HFFc6 (cell line): ENCODE results near the gene ZNF740. TPM values are rescaled to one million over a fixed set of nuclear protein-coding genes. Genes with fewer than 3 reads are reported as not detected.

Experiments
- DNase-seq: peaks from one replicate; pipeline ENCODE4 v3.0.0-alpha.2; 2018
- H3K27ac Mint-ChIP-seq: 2 replicates; pipeline ENCODE4 v1.8.0; 2020; ENCODE audit warnings: mild to moderate bottlenecking, mixed read lengths
- H3K27me3 Mint-ChIP-seq: 2 replicates; pipeline ENCODE4 v1.8.0; 2021; ENCODE audit warnings: mild to moderate bottlenecking, moderate library complexity, mixed read lengths; ENCODE audit not compliant: insufficient read depth
- H3K36me3 Mint-ChIP-seq: 2 replicates; pipeline ENCODE4 v1.8.0; 2021; ENCODE audit warnings: low read depth, mixed read lengths
- H3K4me1 Mint-ChIP-seq: 2 replicates; pipeline ENCODE4 v1.8.0; 2020; ENCODE audit warnings: low read depth, mixed read lengths
- H3K4me3 Mint-ChIP-seq: 2 replicates; pipeline ENCODE4 v1.8.0; 2020; ENCODE audit warnings: mild to moderate bottlenecking, moderate library complexity, mixed read lengths
- H3K9me3 Mint-ChIP-seq: 2 replicates; pipeline ENCODE4 v1.8.0; 2020; ENCODE audit warnings: mild to moderate bottlenecking, mixed read lengths
- CTCF ChIP-seq: fragments of 200-600 bp; sonication (generic); IDR thresholded peaks from 2 replicates; pipeline ENCODE4 v1.5.0; 2021; ENCODE audit warnings: antibody characterized with exemption, mild to moderate bottlenecking
- total RNA-seq, 6 experiments: library from RNA; stranded (reverse); fragmentation: NEBNext Ultra II Directional; extraction: Animal tissue kit (Norgen Biotek cat#: 25700); gene quantifications; 2 replicates in 1 of 6; 3 replicates in 5 of 6; pipeline ENCODE4 v1.2.3, GENCODE V29; 2021

Gene ZNF740
- total RNA-seq, 6 experiments from 2014 or later = 17.3 to 25.7 (median 19.3) TPM

GRCh38 chr12:53217931-53218307 lies 37.4 kb downstream of the ZNF740 start:
- peaks cover 8% of the 10 kb centered on the region for H3K27me3 Mint-ChIP-seq
- H3K27ac Mint-ChIP-seq = peak overlapping the region; percentile 89
- H3K4me1 Mint-ChIP-seq = peaks cover 84% of the 10 kb centered on the region
- peak overlapping the region; percentile 99 for H3K4me3 Mint-ChIP-seq
- no peak for TF ChIP-seq CTCF
- DNase-seq = no peak
- no peaks in the 10 kb centered on the region for H3K9me3 Mint-ChIP-seq
- H3K36me3 Mint-ChIP-seq = peaks cover 23% of the 10 kb centered on the region; the same call in 1 of the 2 replicates

GRCh38 chr12:53218551-53219291 lies 38.2 kb downstream of the ZNF740 start:
- Mint-ChIP-seq H3K9me3 (no peaks in the 10 kb centered on the region), H3K27ac (peak overlapping the region; percentile 92)
- DNase-seq = no peak

GRCh38 chr12:53219292-53219955 lies 38.9 kb downstream of the ZNF740 start:
- H3K4me3 Mint-ChIP-seq = peak overlapping the region; percentile 99
- DNase-seq = no peak
- H3K4me1 Mint-ChIP-seq = peaks cover 84% of the 10 kb centered on the region
- peak overlapping the region; percentile 92 for H3K27ac Mint-ChIP-seq
- peaks cover 11% of the 10 kb centered on the region; the same call in 1 of the 2 replicates for H3K36me3 Mint-ChIP-seq
- peaks cover 3% of the 10 kb centered on the region for H3K27me3 Mint-ChIP-seq
- no peaks in the 10 kb centered on the region for H3K9me3 Mint-ChIP-seq
- TF ChIP-seq CTCF = no peak

More at GRCh38 chr12:53218551-53219291, 38.2 kb downstream of the ZNF740 start:
- Mint-ChIP-seq H3K36me3 (peaks cover 18% of the 10 kb centered on the region; the same call in 1 of the 2 replicates), H3K4me1 (peaks cover 84% of the 10 kb centered on the region), H3K27me3 (peaks cover 5% of the 10 kb centered on the region), H3K4me3 (peak overlapping the region; percentile 99)
- no peak for TF ChIP-seq CTCF

- H3K9me3 Mint-ChIP-seq = no peaks in the 10 kb centered on the region
- H3K4me3 Mint-ChIP-seq = peak overlapping the region; percentile 99
- H3K4me1 Mint-ChIP-seq = peaks cover 84% of the 10 kb centered on the region
- peak; percentile 71 for DNase-seq
- peaks cover 3% of the 10 kb centered on the region for H3K27me3 Mint-ChIP-seq
- peak overlapping the region; percentile 96 for H3K27ac Mint-ChIP-seq
- H3K36me3 Mint-ChIP-seq = peaks cover 11% of the 10 kb centered on the region; the same call in 1 of the 2 replicates
- TF ChIP-seq CTCF = no peak
These were observed 39.6 kb downstream of the ZNF740 start for GRCh38 chr12:53219956-53220693.

GRCh38 chr12:53220694-53221202 lies 40.2 kb downstream of the ZNF740 start:
- DNase-seq = peak; percentile 87
- TF ChIP-seq CTCF = no peak
- H3K27me3 Mint-ChIP-seq = peaks cover 3% of the 10 kb centered on the region
- peak overlapping the region; percentile 99 for H3K4me3 Mint-ChIP-seq
- no peaks in the 10 kb centered on the region for H3K9me3 Mint-ChIP-seq
- H3K36me3 Mint-ChIP-seq = peaks cover 11% of the 10 kb centered on the region; the same call in 1 of the 2 replicates
- peak overlapping the region; percentile 96 for H3K27ac Mint-ChIP-seq
- H3K4me1 Mint-ChIP-seq = peaks cover 84% of the 10 kb centered on the region
